Uterus (tissue), 2 donors: ENCODE data around the gene KRTAP5-1.

Experiments
- CTCF ChIP-seq, 4 experiments: fragments of 200-600 bp in 2 of 4; fragments of 450-650 bp in 2 of 4; sonication (generic) in 2 of 4; IDR thresholded peaks; one replicate each; pipeline ENCODE4 v1.5.1; 2016 to 2019; ENCODE audit warnings: antibody characterized with exemption in 4 of 4, mild to moderate bottlenecking in 2 of 4, moderate library complexity in 1 of 4
- POLR2A ChIP-seq, 2 donors: fragments of 450-650 bp; IDR thresholded peaks; one replicate each; pipeline ENCODE4 v1.6.1; 2016; ENCODE audit warnings: antibody characterized with exemption in 2 of 2, mild to moderate bottlenecking in 1 of 2, moderate library complexity in 1 of 2

GRCh38 chr11:1567721-1568100 lies 17.4 kb downstream of the KRTAP5-1 start:
- TF ChIP-seq CTCF (IDR thresholded peaks at IDR 0.05) = no peak
- TF ChIP-seq POLR2A (IDR thresholded peaks at IDR 0.05) = no peak
